ENCODE data around the gene TMEM151B.
A peak's percentile ranks its signal among the peaks of the same experiment; 100 is the strongest.

The TMEM151B gene

GRCh38 chr6:44269921-44270525 lies at the start of gene TMEM151B:
TMEM151B (plus strand) TSS chr6:44270450; CDS start chr6:44270743, 293 bp downstream.
- Mint-ChIP-seq H3K36me3 (peaks cover 1% of the 10 kb centered on the region), H3K27ac (peak within 1 kb of the TSS; percentile 80), H3K4me1 (peaks cover 31% of the 10 kb centered on the region), H3K4me3 (peak within 1 kb of the TSS; percentile 67), H3K9me3 (no peaks in the 10 kb centered on the region), H3K27me3 (peaks cover 37% of the 10 kb centered on the region)

GRCh38 chr6:44220913-44221290 lies 49.3 kb upstream of the TMEM151B start:
- Mint-ChIP-seq H3K4me3 (no peak overlapping the region), H3K9me3 (no peaks in the 10 kb centered on the region), H3K27ac (no peak overlapping the region), H3K4me1 (peaks cover 38% of the 10 kb centered on the region), H3K36me3 (peaks cover 3% of the 10 kb centered on the region), H3K27me3 (no peaks in the 10 kb centered on the region)

- Mint-ChIP-seq H3K4me3 (peak overlapping the region; percentile 15), H3K9me3 (no peaks in the 10 kb centered on the region)
These were observed 48.8 kb upstream of the TMEM151B start for GRCh38 chr6:44221291-44221960.

DNA sequence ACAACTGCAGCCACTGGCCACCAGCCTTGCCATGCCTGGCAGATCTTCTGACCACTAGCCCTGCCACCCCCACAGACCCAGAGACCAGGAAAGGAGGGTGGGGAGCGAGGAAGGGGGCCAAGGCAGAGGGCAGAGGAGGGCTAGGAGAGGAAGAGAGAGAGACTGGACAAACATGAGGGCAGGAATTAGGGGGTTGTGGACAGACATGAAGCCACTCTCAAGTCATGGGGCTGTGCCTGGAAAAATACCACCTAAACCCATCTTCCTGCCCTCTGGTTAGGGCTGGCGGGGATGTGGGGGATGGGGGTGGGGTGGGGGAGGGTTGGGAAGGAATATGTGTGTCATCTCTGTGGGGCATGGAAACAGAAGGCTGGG lies 48.3 kb upstream of the TMEM151B start:
- no peaks in the 10 kb centered on the region for H3K27me3 Mint-ChIP-seq
- H3K27ac Mint-ChIP-seq: no peak overlapping the region
- no peaks in the 10 kb centered on the region for H3K9me3 Mint-ChIP-seq
- peaks cover 3% of the 10 kb centered on the region for H3K36me3 Mint-ChIP-seq
- H3K4me1 Mint-ChIP-seq: peaks cover 38% of the 10 kb centered on the region
- H3K4me3 Mint-ChIP-seq: peak overlapping the region; percentile 15

More at GRCh38 chr6:44221291-44221960, 48.8 kb upstream of the TMEM151B start:
- Mint-ChIP-seq H3K4me1 (peaks cover 38% of the 10 kb centered on the region), H3K27ac (no peak overlapping the region), H3K36me3 (peaks cover 3% of the 10 kb centered on the region), H3K27me3 (no peaks in the 10 kb centered on the region)

GRCh38 chr6:44222486-44223318 lies 47.5 kb upstream of the TMEM151B start:
- Mint-ChIP-seq H3K27ac (peak overlapping the region; percentile 47), H3K4me3 (peak overlapping the region; percentile 93), H3K36me3 (peaks cover 3% of the 10 kb centered on the region), H3K9me3 (no peaks in the 10 kb centered on the region), H3K4me1 (peaks cover 38% of the 10 kb centered on the region), H3K27me3 (no peaks in the 10 kb centered on the region)

DNA sequence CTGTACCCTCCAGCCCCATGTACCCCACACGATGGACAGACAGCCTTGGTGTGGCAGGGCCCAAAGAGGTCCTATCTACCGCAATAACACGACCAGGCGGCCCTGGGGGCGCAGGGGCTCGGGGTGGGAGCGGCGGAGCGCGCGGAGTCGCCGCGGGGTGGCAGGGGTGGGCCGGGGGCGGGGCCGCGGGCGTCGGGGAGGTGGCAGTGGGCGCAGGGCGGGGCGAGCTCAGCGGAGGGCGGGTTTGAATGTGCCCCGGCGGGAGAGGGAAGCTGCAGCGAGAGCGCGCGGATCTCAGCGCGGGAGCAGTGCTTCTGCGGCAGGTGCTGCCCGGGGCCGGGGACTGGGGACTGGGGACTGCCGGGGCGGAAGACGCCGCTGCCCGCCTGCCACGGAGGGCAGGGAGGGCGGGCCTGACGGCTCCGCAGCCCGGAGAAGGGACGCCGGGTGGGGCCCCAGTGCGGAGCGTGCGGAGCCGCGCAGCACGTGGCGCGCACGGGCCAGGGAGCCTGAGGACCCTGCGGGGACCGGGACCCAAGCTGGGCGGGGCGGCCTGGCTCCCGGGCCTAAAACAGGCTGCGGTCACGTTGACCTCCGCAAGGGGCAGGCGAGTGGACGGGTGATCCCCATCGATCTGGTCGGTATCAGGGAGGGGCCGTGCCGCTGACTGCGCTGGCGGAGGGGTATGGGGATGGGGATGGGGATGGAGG lies 46.8 kb upstream of the TMEM151B start, which contains the start of gene SLC29A1:
Gene SLC29A1, plus strand, starts transcription at position 277 of the 710 bp plus-strand sequence. CDS start 3,719 bp downstream, outside the sequence.
- Mint-ChIP-seq H3K27me3 (no peaks in the 10 kb centered on the region), H3K4me1 (peaks cover 36% of the 10 kb centered on the region), H3K36me3 (peaks cover 3% of the 10 kb centered on the region), H3K4me3 (peak within 1 kb of the TSS; percentile 93), H3K27ac (peak within 1 kb of the TSS; percentile 82), H3K9me3 (no peaks in the 10 kb centered on the region)

DNA sequence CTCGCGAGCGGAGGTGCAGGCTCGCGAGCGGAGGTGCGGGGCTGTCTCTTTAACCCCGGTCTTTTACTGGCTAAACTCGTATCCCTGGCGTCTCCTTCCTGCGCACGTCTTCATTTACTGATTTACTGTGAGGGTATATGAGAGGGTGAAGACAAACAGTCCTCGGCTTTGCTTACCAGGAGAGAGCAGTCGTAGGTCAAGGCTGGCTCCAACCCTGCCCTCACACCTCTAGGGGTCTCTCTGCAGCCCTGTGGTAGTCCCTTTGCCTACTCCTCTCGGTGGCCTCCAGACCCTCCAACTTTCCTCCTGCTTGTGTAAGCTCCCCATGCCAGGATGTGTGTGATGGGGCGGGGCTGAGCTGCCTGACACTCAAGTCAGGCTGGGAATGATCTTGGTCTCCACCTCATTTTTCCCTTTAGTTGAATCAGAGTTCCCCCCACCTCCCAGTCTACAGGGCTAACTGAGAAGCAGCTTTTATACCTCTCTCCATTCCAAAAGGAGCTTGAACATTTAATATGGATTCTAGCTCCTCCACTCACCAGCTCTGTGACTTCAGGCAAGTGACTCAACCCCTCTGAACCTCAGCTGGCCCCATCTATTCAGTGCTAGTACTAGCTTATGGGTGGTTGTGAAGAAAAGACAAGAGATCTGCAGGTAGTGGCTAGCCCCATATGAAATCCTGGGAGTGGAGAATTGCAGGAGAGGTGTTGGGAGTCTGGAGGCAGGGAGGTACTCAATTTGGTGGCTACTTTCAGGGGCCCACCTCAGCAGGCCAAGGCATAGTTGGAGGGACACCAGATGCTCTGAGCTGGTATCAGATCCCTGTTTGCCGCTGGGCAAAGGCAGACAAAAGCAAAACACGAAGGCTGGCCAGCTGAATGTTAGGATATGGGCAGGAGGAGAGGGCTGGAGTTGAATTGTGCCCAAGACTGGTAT lies 46.0 kb upstream of the TMEM151B start:
- no peaks in the 10 kb centered on the region for H3K9me3 Mint-ChIP-seq
- peak overlapping the region; percentile 93 for H3K4me3 Mint-ChIP-seq
- no peaks in the 10 kb centered on the region for H3K27me3 Mint-ChIP-seq
- H3K4me1 Mint-ChIP-seq: peaks cover 30% of the 10 kb centered on the region
- peaks cover 3% of the 10 kb centered on the region for H3K36me3 Mint-ChIP-seq
- peak overlapping the region; percentile 82 for H3K27ac Mint-ChIP-seq

DNA sequence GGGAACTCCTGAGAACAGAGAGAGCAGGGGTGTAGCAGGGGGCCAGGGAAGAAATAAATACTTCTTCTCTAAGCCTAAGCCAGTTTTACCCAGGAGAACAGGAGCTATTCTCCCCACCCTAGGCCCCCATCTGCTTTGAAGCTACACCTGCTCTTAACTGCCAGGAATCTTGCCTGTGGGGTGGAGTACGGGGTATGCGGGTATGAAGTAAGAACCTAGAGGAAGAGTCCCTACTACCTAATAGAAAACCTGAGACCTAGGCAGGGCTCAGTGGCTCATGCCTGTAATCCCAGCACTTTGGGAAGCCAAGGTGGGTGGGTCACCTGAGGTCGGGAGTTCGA lies 45.3 kb upstream of the TMEM151B start:
- Mint-ChIP-seq H3K27me3 (no peaks in the 10 kb centered on the region), H3K4me1 (peaks cover 30% of the 10 kb centered on the region), H3K4me3 (peak overlapping the region; percentile 93), H3K36me3 (peaks cover 3% of the 10 kb centered on the region), H3K27ac (no peak overlapping the region), H3K9me3 (no peaks in the 10 kb centered on the region)

- H3K27ac Mint-ChIP-seq: no peak overlapping the region
- H3K9me3 Mint-ChIP-seq: no peaks in the 10 kb centered on the region
- H3K27me3 Mint-ChIP-seq: no peaks in the 10 kb centered on the region
- peaks cover 3% of the 10 kb centered on the region for H3K36me3 Mint-ChIP-seq
- H3K4me3 Mint-ChIP-seq: peak overlapping the region; percentile 47
- H3K4me1 Mint-ChIP-seq: peaks cover 30% of the 10 kb centered on the region
These were observed 44.5 kb upstream of the TMEM151B start for GRCh38 chr6:44225579-44226325.

DNA sequence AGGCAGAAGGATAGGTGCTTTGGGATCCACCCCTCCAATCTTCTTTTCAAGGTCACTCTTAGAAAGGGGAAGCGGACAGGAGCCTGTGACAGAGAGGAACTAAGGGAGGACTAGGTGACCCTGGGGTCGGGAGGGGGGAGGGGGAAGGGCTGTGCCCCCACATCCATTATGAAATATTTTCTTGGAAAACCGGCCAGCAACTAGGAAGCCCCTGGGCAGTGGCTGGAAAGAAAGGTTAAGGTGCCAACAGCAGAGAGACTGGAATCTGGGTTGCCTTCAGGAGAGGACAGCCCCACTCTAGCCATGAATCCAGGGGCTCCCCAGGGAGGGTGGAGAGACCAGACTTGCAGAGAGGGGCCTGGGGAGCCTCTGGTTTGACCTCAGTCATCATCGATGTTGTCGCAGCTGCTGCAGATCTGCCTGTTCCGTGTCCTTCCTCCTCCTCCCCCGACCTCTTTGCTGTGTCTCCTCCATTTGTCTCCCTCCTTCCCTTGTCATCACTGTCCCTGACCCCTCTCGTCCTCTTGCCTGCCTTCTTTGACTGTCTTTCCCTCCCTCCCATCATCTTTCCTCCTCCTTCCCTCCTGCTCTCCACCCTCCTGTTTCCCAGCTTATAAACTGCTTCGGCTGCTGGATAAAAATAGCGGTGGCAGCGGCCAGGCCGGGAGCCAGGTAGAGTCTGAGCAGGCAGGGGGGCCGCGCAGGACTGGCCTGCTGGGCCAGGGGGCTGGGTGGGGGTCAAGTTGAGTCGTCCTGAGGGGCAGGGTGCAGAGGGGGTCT lies 43.7 kb upstream of the TMEM151B start:
- no peaks in the 10 kb centered on the region for H3K9me3 Mint-ChIP-seq
- H3K36me3 Mint-ChIP-seq: peaks cover 7% of the 10 kb centered on the region
- no peaks in the 10 kb centered on the region for H3K27me3 Mint-ChIP-seq
- peaks cover 25% of the 10 kb centered on the region for H3K4me1 Mint-ChIP-seq
- H3K4me3 Mint-ChIP-seq: no peak overlapping the region
- H3K27ac Mint-ChIP-seq: no peak overlapping the region

GRCh38 chr6:44227148-44227793 lies 43.0 kb upstream of the TMEM151B start:
- H3K27ac Mint-ChIP-seq: no peak overlapping the region
- peaks cover 9% of the 10 kb centered on the region for H3K36me3 Mint-ChIP-seq
- H3K27me3 Mint-ChIP-seq: no peaks in the 10 kb centered on the region
- no peaks in the 10 kb centered on the region for H3K9me3 Mint-ChIP-seq
- H3K4me1 Mint-ChIP-seq: peaks cover 24% of the 10 kb centered on the region
- no peak overlapping the region for H3K4me3 Mint-ChIP-seq

- peaks cover 16% of the 10 kb centered on the region for H3K4me1 Mint-ChIP-seq
- H3K27ac Mint-ChIP-seq: no peak overlapping the region
- no peak overlapping the region for H3K4me3 Mint-ChIP-seq
- H3K36me3 Mint-ChIP-seq: peaks cover 13% of the 10 kb centered on the region
- no peaks in the 10 kb centered on the region for H3K9me3 Mint-ChIP-seq
- H3K27me3 Mint-ChIP-seq: no peaks in the 10 kb centered on the region
These were observed 42.2 kb upstream of the TMEM151B start for GRCh38 chr6:44228031-44228430.

GRCh38 chr6:44228433-44228832 lies 41.8 kb upstream of the TMEM151B start:
- Mint-ChIP-seq H3K9me3 (no peaks in the 10 kb centered on the region), H3K4me1 (peaks cover 15% of the 10 kb centered on the region), H3K36me3 (peaks cover 13% of the 10 kb centered on the region), H3K27me3 (no peaks in the 10 kb centered on the region), H3K4me3 (no peak overlapping the region), H3K27ac (no peak overlapping the region)

Measured in activated naive CD4-positive, alpha-beta T cell treated with anti-CD3 and anti-CD28 coated beads, Interleukin-2, amount 50 U/mL, for 24 hours (primary cell).